Measurements from ENCODE around the gene CCL3.

GRCh38 chr17:36068524-36068923, 21.4 kb downstream of the CCL3 start:
- no peak for TF ChIP-seq CTCF (IDR thresholded peaks at IDR 0.05)
- TF ChIP-seq POLR2A (IDR thresholded peaks at IDR 0.05) = no peak

Measured in uterus (tissue), 2 donors.